ENCODE results near the gene HOXC9.

Gene HOXC9

DNA sequence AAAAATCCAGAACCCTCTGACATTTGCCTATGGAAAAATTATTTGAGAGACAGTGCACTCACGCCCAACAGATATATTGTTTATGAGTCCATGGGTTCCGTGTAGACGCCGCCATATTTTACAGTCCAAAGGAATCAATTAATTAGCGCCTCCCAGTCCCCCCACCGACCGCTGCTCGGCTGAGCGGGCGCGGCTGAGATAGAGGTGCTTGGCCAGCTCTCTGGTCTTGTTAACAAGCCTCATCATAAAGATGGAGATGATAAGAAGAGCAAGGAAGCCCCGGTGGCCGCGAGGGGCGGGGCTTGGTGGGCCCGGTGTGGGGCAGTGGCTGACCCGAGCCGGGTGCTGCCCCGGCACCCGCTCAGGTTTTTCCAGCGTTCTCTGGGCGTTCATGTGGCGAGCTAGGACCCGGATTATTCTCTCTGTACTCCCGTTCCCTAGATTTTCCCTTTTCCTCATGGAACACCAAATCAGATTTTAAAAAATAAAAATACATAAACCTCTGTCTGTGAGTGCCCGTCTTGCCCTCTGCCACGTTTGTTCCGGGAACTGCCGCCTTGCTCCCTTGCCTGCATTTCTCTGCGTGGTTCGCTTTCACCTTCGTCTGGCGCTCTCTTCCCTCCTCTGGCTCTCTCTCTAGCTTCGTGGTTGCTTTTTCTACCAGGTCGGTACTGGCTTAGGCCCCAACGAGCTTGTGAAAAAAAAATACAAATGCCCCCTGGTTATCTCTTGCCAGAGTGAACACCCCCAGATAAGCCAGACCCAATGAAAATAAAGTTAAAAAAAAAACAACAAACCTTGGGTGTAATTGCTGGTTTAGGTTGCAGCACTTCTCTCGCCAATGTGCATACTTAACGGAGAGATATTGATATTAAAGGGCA lies 36.3 kb upstream of the HOXC9 start:
- no peak for DNase-seq

GRCh38 chr12:53964315-53964713 lies 35.6 kb upstream of the HOXC9 start:
- DNase-seq: no peak

GRCh38 chr12:53965281-53966084 lies 34.5 kb upstream of the HOXC9 start:
- no peak for DNase-seq

DNA sequence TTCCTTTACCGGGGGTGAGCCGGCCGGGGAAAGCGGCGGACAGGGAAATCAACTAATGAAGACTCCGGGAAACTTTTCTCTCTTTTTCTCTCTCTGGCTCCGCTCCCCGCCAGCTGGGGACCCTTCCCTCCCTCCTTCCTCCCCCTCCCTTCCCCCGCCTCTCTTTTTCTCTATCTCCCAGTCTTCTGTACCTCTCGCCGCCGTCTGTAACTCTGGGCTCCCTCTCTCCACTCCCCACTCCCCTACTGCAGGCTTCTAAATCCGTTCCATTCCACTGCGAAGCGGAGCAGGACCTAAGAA lies 33.9 kb upstream of the HOXC9 start:
- no peak for DNase-seq

GRCh38 chr12:53966385-53967133 lies 33.4 kb upstream of the HOXC9 start:
- no peak for DNase-seq

- no peak for DNase-seq
Observed at GRCh38 chr12:53967421-53967925, 32.5 kb upstream of the HOXC9 start.

- no peak for DNase-seq
Observed at GRCh38 chr12:53968214-53969127, 31.5 kb upstream of the HOXC9 start.

DNA sequence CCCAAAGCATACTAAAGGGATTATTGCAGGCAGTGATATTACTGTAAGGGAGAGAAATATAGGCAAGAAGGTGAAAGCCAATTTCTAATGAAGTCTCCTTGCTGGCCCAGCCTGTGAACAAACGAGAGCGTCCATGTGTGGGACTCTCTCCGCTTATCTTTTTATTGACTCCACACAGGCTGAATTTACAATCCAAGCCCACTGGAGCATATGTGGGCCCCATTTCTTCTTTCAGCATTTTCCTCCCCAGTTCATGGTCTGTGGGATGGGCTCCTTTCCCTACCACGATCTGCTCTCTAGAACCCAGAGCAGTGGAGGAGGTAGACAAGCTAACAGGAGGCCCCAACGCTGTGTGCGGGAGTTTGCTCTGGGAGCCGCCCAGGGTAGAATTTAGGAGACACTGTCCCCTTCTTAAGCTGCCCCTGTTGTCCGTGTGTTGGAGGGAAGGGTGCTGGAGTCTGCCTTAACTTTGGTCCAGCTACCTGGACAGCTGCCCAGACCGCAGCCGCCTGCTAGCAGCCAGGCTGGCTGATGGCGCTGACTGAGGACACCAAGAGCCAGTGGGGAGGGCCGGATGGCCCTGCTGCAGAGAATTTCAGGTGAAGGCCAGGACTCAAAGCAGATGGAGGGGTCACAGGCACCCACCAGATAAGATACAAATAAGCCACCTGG lies 30.2 kb upstream of the HOXC9 start:
- no peak for DNase-seq

- DNase-seq: no peak
Observed at GRCh38 chr12:53970451-53970850, 29.5 kb upstream of the HOXC9 start.

- DNase-seq: no peak
Observed at GRCh38 chr12:53971129-53971528, 28.8 kb upstream of the HOXC9 start.

DNA sequence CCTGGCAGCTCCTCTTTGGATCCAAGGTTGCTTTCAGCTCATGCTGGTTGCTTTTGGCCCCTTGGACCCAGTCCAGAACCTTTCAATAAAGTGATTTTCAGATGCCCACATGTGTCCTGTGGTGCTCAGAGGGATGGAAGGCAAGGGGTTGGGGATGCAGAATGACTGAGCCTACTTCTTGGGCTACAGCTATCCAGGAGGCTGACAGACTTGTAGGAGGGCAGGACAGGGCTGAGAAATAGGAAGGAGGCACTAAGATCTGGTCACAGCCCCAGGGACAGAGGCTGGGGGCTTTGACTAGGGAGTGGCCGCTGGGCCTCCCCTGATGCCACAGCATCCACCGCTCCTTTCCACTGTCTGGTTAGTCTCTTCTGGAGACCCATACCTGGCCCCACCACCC lies 28.3 kb upstream of the HOXC9 start:
- no peak for DNase-seq

DNA sequence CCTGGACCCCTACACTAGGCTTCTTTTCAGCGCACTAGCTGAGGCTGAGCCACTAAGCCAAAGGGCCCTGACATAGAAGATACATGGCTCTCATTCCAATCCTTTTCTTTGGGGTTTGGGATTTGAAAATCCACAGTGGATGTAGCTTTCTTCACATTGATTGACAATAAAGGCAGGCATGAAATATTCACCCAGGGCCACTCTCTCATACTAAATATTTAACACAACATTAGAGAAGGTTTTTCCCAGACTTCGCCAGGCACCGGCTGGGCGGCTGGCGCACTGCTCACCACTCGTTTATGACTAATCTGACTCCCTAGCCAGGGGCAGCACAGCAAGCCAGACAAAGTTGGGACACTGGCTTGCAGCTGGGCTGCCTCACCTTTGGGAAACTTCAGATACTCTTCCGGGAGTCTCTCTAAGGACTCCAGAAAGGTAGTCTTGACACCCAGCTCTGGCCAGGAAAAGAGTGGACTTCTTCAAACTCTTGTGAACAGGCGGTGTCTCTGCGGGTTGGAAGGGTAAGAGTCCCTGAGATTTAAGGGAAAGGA lies 27.7 kb upstream of the HOXC9 start:
- no peak for DNase-seq

DNA sequence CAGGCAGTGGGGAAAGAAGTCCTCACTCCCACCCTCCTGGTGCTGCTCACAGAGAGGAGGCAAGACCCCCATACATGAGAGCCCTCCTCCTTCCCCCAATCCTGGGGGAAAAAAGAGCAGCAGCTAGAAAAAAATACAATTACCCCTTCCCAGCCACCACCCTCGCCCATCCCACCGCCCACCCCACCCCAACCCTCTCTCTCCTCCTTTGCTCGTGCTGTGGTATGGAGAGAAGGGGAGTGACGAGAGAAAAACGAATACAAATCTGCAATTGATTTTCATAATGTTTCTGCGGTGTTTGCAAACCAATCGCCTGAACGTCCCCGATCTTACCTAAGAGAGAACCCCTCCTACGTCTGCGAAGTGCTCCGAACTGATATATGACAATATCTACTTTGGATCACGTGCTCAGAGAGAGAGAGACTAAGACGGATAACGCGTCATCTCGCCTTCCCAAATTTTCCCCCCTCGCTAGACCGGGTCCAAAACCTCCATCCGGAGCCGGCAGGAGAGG lies 27.2 kb upstream of the HOXC9 start, which contains the start of gene HOXC11:
Gene HOXC11, plus strand, starts transcription at position 405 of the 514 bp plus-strand sequence. CDS start 116 bp downstream, outside the sequence.
- no peak for DNase-seq

GRCh38 chr12:53973236-53974042 lies 26.5 kb upstream of the HOXC9 start:
- DNase-seq: no peak

DNA sequence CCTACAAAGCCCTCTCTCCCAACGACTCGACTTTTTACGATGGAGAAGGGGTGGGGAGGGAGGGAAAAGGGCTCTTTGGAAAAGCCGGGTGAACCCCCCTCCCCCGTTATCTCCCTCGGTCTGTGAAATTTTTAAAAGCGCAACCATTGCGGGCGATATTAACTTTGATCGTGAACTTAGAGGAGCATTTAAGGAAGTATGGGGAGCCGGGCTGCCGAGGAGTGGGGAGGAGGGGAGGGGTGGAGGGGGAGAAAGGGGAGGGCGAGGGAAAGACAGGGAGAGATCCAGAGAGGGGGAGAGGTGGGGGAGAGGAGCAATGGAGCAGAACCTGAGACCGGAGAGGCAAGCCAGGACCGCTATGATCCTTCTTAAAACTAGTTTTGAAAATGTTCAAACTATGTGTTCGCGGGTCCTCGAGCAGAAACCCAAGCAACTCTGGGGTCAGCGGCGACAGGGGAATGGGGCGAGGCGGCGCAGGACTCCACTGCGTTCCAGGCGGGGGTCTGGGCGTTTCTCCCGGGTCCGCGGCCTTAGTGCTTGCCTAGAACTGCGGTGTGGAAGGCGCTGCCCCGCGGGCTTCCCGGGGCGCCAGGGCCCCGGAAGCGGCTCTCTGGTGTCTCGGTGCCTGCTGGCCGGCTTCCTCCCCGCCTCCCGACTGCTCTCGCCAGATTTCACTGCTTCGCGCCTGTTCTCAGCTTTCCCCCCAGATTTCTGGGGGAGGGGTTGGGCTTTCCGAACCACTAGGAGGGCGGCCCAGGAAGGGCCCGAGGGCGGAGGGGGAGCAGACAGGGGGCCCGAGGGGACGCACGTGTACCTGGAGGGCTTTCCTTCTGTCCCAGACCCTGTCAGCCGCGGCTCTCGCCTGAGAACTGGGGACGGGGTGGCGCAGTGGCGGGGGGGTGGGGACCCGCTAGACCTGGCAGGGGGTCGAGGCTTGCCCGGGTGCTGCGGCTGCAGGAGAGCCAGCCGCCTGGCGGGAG lies 25.6 kb upstream of the HOXC9 start, which contains the start of gene HOTAIR:
Gene HOTAIR, minus strand, starts transcription at position 871 of the 980 bp plus-strand sequence.
- no peak for DNase-seq

DNA sequence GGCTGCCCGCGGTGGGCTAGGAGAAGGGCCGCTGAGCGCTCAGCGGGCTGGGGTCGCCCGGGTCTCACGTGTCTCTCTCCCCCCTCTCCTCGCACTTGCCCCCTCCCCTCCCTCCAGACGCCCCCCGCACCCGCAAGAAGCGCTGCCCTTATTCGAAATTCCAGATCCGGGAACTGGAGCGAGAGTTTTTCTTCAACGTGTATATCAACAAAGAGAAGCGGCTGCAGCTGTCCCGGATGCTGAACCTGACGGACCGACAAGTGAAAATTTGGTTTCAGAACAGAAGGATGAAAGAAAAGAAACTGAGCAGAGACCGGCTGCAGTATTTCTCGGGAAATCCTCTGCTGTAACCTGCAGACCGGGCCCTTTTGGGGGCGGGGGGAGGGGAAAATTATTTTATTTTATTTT lies 24.9 kb upstream of the HOXC9 start:
- DNase-seq: no peak

DNA sequence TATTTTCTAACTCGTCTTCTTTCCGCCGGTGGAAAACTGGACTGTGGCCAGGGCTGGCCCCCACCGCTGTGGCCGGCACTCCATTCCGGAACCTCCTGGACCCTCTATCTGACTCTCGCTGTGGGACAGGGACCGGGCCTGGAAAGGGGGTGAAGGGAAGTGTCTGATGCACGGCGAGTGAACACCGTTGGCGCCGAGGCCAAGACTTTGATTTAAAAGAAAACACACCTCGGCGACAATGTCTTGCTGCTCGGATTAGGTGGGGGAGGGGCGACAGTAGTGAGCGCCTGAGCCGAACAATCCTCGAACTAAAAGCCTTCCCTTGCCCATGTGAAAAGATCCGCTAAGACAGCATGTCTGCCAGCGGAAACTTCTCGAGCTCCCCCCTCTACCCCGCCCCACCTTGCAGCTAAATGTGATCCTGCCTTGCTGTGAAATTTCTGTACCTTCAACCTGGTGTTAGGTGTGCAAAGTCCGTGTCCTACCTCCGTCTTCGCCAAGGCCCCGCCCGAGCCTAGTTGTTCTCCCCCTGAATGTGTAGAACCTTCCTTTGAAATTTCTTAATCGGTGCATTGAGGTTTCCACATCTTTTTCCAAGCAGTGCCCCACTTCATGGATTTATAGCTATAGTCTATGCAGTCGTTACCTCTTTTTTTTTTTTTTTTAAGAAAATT lies 24.3 kb upstream of the HOXC9 start:
- DNase-seq: no peak

Data from fibroblast of skin of back (primary cell).